ENCODE results near the gene STX16. TPM values are rescaled to one million over a fixed set of nuclear protein-coding genes. Genes with fewer than 3 reads are reported as not detected.

STX16 gene
- total and polyA plus RNA-seq, 9 of the 15 experiments (the other 6 are each of a cell fraction or from before 2014, with no cell fraction given): 4.4 to 43.5 (median 14.7) TPM

GRCh38 chr20:58697867-58698703, 47.0 kb downstream of the STX16 start:
- POLR2A ChIA-PET: interaction anchor here (0.6 kb wide), 1 partner anchor 9 kb away, joined by 3 read pairs; no protein-coding TSS in a partner anchor
- no peak overlapping the region for H3K4me2 ChIP-seq (ENCODE audit: insufficient read depth, low read length)
- no peak overlapping the region for H3K4me3 ChIP-seq
- peaks cover 6% of the 10 kb centered on the region for H3K9me1 ChIP-seq (ENCODE audit: control insufficient read depth, insufficient read depth, low read length)
- TF ChIP-seq NFE2L1 (tag; IDR thresholded peaks at IDR 0.05; ENCODE audit: borderline replicate concordance, low read depth): no peak
- no peak for TF ChIP-seq CBX3 (IDR thresholded peaks at IDR 0.05; ENCODE audit: borderline replicate concordance in 1 of 2, low read length in 2 of 2)
- TF ChIP-seq CBX2 (IDR thresholded peaks at IDR 0.05; ENCODE audit: insufficient read depth, low read length, poor library complexity, severe bottlenecking): no peak
- no peak for TF ChIP-seq ELK3 (CRISPR knock-in tag; IDR thresholded peaks at IDR 0.05)
- TF ChIP-seq THRA (IDR thresholded peaks at IDR 0.05): no peak
- H3K9ac ChIP-seq (ENCODE audit: insufficient read depth in 1 of 2, low read depth in 2 of 2, low read length in 2 of 2): no peak overlapping the region
- WGBS (ENCODE audit: insufficient coverage, low coverage, missing lambda C conversion rate): 69% methylated on average over 9 of the region's 15 CpGs
- no TSS peak for BruUV-seq (replicated peaks)
- DNase-seq (ENCODE audit: extremely low read depth in 1 of 4, low spot score in 3 of 4): no peak
- H3K79me2 ChIP-seq (ENCODE audit: control insufficient read depth, insufficient read depth, low read length): no peaks in the 10 kb centered on the region
- no peaks in the 10 kb centered on the region; a peak in 1 of 5 replicates for H3K27me3 ChIP-seq (ENCODE audit: control insufficient read depth in 2 of 2, insufficient read depth in 2 of 2, low read length in 2 of 2)
- no peaks in the 10 kb centered on the region; the same call in 2 of the 3 replicates for H3K36me3 ChIP-seq (ENCODE audit: control insufficient read depth, insufficient read depth, low read length)
- peaks cover 3 to 32% of the 10 kb centered on the region in 2 experiments; a peak in 3 of 5 replicates for H3K4me1 ChIP-seq (replicated peaks in 1 of 2; ENCODE audit: control insufficient read depth in 2 of 2, insufficient read depth in 2 of 2, low read length in 2 of 2)
- no peaks in the 10 kb centered on the region for H3K9me3 ChIP-seq (replicated peaks; ENCODE audit: control insufficient read depth, insufficient read depth, low read depth, low read length)
- no peaks in the 10 kb centered on the region for H4K20me1 ChIP-seq (replicated peaks; ENCODE audit: control insufficient read depth, insufficient read depth, low read length)
- in situ Hi-C loops (cut with MboI): no loop called here
- FAIRE-seq: no peak
- H3K27ac ChIP-seq (ENCODE audit: extremely low read depth, low read depth, low read length): no peak overlapping the region
- no peak overlapping the region for H2AFZ ChIP-seq (ENCODE audit: low read depth, low read length)
- no peak for ATAC-seq
- intact Hi-C loops (cut with micrococcal nuclease): no loop called here
- CTCF ChIA-PET (ENCODE audit: low intra/inter-chr PET ratio): no interaction called here
